ENCODE data around the gene OSBPL7. TPM values are rescaled to one million over a fixed set of nuclear protein-coding genes. Genes with fewer than 3 reads are reported as not detected.

The OSBPL7 gene
- total RNA-seq, 1 experiment from 2014 or later, result 20.5 TPM

DNA sequence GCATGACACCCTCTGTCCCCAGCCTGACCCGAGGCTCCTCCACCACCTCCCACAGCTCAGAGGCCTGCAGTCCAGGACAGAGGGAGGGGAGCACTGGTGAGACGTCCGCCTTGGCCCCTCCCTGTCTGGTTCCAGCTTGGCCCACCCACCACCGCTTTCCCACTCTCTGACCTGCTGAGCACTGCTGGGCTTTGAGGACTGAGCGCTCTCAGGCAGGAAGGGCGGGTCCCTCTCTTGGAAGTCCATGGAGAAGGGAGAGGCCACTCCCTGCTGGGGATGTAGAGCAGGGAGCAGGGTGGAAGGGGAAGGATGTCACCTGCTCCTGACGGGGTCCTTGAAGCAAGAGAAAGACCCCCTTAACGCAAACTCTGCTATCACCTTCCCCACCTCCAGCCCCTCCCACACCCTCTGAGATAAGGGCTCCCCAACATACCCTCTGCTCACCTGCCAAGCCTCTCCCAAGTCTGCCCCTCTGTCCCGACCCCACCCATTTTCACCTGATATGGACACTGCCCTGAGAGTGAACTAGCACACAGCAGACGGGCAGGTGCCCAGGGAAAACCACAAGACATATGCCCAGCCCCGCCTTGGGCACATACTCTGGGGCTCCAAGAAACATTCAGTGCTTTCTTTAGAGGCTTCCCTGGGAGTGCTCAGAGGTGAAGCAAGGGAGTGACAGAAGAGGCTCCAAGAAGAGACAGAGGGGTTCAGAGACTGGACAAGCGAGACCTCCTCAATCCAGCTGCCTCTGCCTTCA lies 1.4 kb downstream of the OSBPL7 start (continued):
- TF ChIP-seq SIN3A (IDR thresholded peaks at IDR 0.05; ENCODE audit: low read depth) (no peak), JUND (IDR thresholded peaks at IDR 0.05) (no peak)

DNA sequence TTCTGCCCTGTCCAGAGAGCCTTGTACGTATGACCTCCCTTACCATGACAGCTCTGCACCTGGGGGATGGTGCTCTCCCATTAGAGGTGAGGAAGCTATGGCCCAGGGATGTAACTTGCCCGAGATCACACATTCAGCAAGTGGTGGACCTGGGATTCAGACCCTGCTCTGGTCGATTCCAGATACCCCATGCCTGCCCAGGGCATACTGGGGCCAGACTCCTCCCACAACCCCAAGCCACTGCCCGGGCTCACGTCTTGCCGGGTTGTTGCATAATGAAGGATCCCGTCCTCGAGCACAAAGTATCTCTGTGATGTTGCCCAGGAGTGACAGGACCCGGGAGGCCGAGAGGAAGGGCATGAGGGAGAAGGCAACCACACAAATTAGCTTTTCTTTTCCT lies 2.1 kb downstream of the OSBPL7 start:
- no TSS peak for BruUV-seq (replicated peaks)
- no peak overlapping the region for H2AFZ ChIP-seq (ENCODE audit: low read depth, low read length, poor library complexity, severe bottlenecking)
- RAD21 ChIA-PET (ENCODE audit: low non-redundant PET in 1 of 2, low total read pairs in 2 of 2, uncharacterized antibody in 2 of 2, unreplicated experiment in 2 of 2), result no interaction called here
- H3K4me3 ChIP-seq (replicated peaks in 1 of 2; ENCODE audit: low read depth in 1 of 2, low read length in 2 of 2), result no peak overlapping the region
- H3K36me3 ChIP-seq (ENCODE audit: control insufficient read depth in 1 of 2, insufficient read depth in 2 of 2, low read length in 2 of 2), result peaks cover 7 to 11% of the 10 kb centered on the region in 2 experiments; a peak in 3 of 4 replicates
- H3K4me2 ChIP-seq (ENCODE audit: low read length), result no peak overlapping the region
- H3K9me2 ChIP-seq (ENCODE audit: insufficient read depth), result no peaks in the 10 kb centered on the region
- POLR2A ChIA-PET, result no interaction called here
- CTCF ChIA-PET, result interaction anchor here (1.3 kb wide), 1 partner anchor 169 kb away, joined by 3 read pairs; no protein-coding TSS in a partner anchor
- no peak for TF ChIP-seq ELF1 (IDR thresholded peaks at IDR 0.05; ENCODE audit: borderline replicate concordance, low read depth)
- TF ChIP-seq CEBPB (IDR thresholded peaks at IDR 0.05; ENCODE audit: low read depth), result no peak
- no peak for TF ChIP-seq POLR2A (IDR thresholded peaks at IDR 0.05; ENCODE audit: borderline replicate concordance, extremely low read depth, insufficient read depth, insufficient read length)
- no peak for TF ChIP-seq SIN3A (IDR thresholded peaks at IDR 0.05; ENCODE audit: low read depth)
- no peak for TF ChIP-seq FOSL1 (IDR thresholded peaks at IDR 0.05; ENCODE audit: low read depth)
- TF ChIP-seq ZFX (IDR thresholded peaks at IDR 0.05), result no peak
- TF ChIP-seq CBX3 (IDR thresholded peaks at IDR 0.05; ENCODE audit: low read depth), result no peak
- no peak for TF ChIP-seq YY1 (IDR thresholded peaks at IDR 0.05; ENCODE audit: extremely low read depth, insufficient replicate concordance, low read depth, low read length)
- no peak for TF ChIP-seq ZNF274 (IDR thresholded peaks at IDR 0.05; ENCODE audit: low read depth, low read length)
- TF ChIP-seq POLR2AphosphoS5 (IDR thresholded peaks at IDR 0.05; ENCODE audit: low read depth, low read length), result no peak
- TF ChIP-seq, protein P1, sequence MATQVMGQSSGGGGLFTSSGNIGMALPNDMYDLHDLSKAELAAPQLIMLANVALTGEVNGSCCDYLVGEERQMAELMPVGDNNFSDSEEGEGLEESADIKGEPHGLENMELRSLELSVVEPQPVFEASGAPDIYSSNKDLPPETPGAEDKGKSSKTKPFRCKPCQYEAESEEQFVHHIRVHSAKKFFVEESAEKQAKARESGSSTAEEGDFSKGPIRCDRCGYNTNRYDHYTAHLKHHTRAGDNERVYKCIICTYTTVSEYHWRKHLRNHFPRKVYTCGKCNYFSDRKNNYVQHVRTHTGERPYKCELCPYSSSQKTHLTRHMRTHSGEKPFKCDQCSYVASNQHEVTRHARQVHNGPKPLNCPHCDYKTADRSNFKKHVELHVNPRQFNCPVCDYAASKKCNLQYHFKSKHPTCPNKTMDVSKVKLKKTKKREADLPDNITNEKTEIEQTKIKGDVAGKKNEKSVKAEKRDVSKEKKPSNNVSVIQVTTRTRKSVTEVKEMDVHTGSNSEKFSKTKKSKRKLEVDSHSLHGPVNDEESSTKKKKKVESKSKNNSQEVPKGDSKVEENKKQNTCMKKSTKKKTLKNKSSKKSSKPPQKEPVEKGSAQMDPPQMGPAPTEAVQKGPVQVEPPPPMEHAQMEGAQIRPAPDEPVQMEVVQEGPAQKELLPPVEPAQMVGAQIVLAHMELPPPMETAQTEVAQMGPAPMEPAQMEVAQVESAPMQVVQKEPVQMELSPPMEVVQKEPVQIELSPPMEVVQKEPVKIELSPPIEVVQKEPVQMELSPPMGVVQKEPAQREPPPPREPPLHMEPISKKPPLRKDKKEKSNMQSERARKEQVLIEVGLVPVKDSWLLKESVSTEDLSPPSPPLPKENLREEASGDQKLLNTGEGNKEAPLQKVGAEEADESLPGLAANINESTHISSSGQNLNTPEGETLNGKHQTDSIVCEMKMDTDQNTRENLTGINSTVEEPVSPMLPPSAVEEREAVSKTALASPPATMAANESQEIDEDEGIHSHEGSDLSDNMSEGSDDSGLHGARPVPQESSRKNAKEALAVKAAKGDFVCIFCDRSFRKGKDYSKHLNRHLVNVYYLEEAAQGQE (IDR thresholded peaks at IDR 0.05; ENCODE audit: low read depth), result no peak
- no peak for TF ChIP-seq JUND (IDR thresholded peaks at IDR 0.05)
- TF ChIP-seq, protein P2, sequence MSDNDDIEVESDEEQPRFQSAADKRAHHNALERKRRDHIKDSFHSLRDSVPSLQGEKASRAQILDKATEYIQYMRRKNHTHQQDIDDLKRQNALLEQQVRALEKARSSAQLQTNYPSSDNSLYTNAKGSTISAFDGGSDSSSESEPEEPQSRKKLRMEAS (IDR thresholded peaks at IDR 0.05), result no peak
- no peak for TF ChIP-seq CTCF (IDR thresholded peaks at IDR 0.05 in 2 of 3, conservative IDR thresholded peaks at IDR 0.05 in 1 of 3; ENCODE audit: borderline replicate concordance in 1 of 3, insufficient read depth in 1 of 3, low read depth in 2 of 3, low read length in 2 of 3)
- no peak for TF ChIP-seq EZH2 (IDR thresholded peaks at IDR 0.05)
- H3K79me2 ChIP-seq (ENCODE audit: insufficient read depth, low read length), result no peaks in the 10 kb centered on the region
- no peaks in the 10 kb centered on the region for H3K9me3 ChIP-seq (ENCODE audit: control insufficient read depth in 1 of 2, insufficient read depth in 1 of 2, low read depth in 1 of 2, low read length in 2 of 2)
- no peak overlapping the region for H3K9ac ChIP-seq (ENCODE audit: low read length)
- H3K27ac ChIP-seq (ENCODE audit: low read depth, low read length), result no peak overlapping the region
- intact Hi-C loops (cut with micrococcal nuclease), result no loop called here
- peaks cover 16 to 27% of the 10 kb centered on the region in 2 experiments for H3K4me1 ChIP-seq (ENCODE audit: control insufficient read depth in 1 of 2, insufficient read depth in 2 of 2, low read length in 2 of 2)
- ATAC-seq (no peak), DNase-seq (ENCODE audit: low read depth, low spot score) (no peak)
- no peaks in the 10 kb centered on the region for H3K27me3 ChIP-seq (ENCODE audit: insufficient read depth, low read length)
- H4K20me1 ChIP-seq (ENCODE audit: insufficient read depth), result no peaks in the 10 kb centered on the region

Data from HCT116 (cell line).